Frontal cortex (tissue), 4 donors: Measurements from ENCODE around the gene OR2AE1. TPM values are rescaled to one million over a fixed set of nuclear protein-coding genes. Genes with fewer than 3 reads are reported as not detected.
"Not testable (repeated sequence)": the region's sequence is repeated elsewhere in the genome, so short reads cannot be mapped to it uniquely, and the experiment has no call there.

Experiments used
- DNase-seq, 2 donors: peaks; one replicate each; pipeline ENCODE4 v3.0.0; 2012; ENCODE audit warnings: low spot score in 2 of 2
- FAIRE-seq: peaks from 2 replicates; lab custom pipeline; 2012; peaks lifted over from hg19 to GRCh38; lab: Jason Lieb, UNC
- total RNA-seq: library from RNA; depleted of rRNA; stranded (reverse); fragments of >200 nt; gene quantifications from one replicate; pipeline ENCODE4 v1.2.3, GENCODE V29; 2014
- donor health status: control.
- donor health status: control.
- donor health status: control.

The OR2AE1 gene
- total RNA-seq, result not detected

GRCh38 chr7:99876933-99877332 is at the start of gene OR2AE1:
TSS of gene OR2AE1 (minus strand) at chr7:99877033. CDS start at chr7:99877033, 0 bp downstream.
- DNase-seq (no peak), FAIRE-seq (no peak)

GRCh38 chr7:99926321-99926720 is 49.5 kb upstream of the OR2AE1 start:
- DNase-seq (no peak), FAIRE-seq (no peak)

GRCh38 chr7:99923200-99923599 is 46.4 kb upstream of the OR2AE1 start:
- no peak for DNase-seq
- no peak for FAIRE-seq

- DNase-seq (no peak), FAIRE-seq (no peak)
Measured at GRCh38 chr7:99920149-99920548, 43.3 kb upstream of the OR2AE1 start.

GRCh38 chr7:99919814-99920112 is 42.9 kb upstream of the OR2AE1 start:
- no peak for FAIRE-seq
- DNase-seq, result no peak

- DNase-seq (peak; percentile 88 to 90), FAIRE-seq (no peak)
Measured at GRCh38 chr7:99918959-99919813, 42.4 kb upstream of the OR2AE1 start, which contains the start of gene TRIM4. TSS of gene TRIM4 (minus strand) at chr7:99919530. CDS start at chr7:99919401, 129 bp downstream.

- DNase-seq, result no peak
- FAIRE-seq, result no peak
Measured at GRCh38 chr7:99910976-99911375, 34.1 kb upstream of the OR2AE1 start.

GRCh38 chr7:99901581-99901980 is 24.7 kb upstream of the OR2AE1 start:
- no peak for DNase-seq
- no peak for FAIRE-seq

GRCh38 chr7:99899830-99900519 is 23.1 kb upstream of the OR2AE1 start:
- DNase-seq (no peak), FAIRE-seq (no peak)

GRCh38 chr7:99898836-99899235 is 22.0 kb upstream of the OR2AE1 start:
- DNase-seq (no peak), FAIRE-seq (no peak)

GRCh38 chr7:99898023-99898357 is 21.2 kb upstream of the OR2AE1 start:
- FAIRE-seq, result no peak
- no peak for DNase-seq

GRCh38 chr7:99897322-99898022 is 20.6 kb upstream of the OR2AE1 start:
- DNase-seq (no peak), FAIRE-seq (no peak)

- DNase-seq, result no peak
- FAIRE-seq, result no peak
Measured at GRCh38 chr7:99894738-99895137, 17.9 kb upstream of the OR2AE1 start.

- FAIRE-seq (no peak), DNase-seq (no peak)
Measured at GRCh38 chr7:99893280-99893679, 16.4 kb upstream of the OR2AE1 start.

GRCh38 chr7:99890348-99890747 is 13.5 kb upstream of the OR2AE1 start:
- FAIRE-seq, DNase-seq: not testable (repeated sequence)

GRCh38 chr7:99888366-99888765 is 11.5 kb upstream of the OR2AE1 start:
- not testable (repeated sequence) for FAIRE-seq, DNase-seq

GRCh38 chr7:99881370-99881769 is 4.5 kb upstream of the OR2AE1 start:
- no peak for DNase-seq
- no peak for FAIRE-seq

- no peak for FAIRE-seq
- no peak for DNase-seq
Measured at GRCh38 chr7:99876491-99876890, 342 bp downstream of the OR2AE1 start.

- no peak for DNase-seq
- no peak for FAIRE-seq
Measured at GRCh38 chr7:99868246-99868645, 8.6 kb downstream of the OR2AE1 start.

GRCh38 chr7:99867477-99867876 is 9.4 kb downstream of the OR2AE1 start:
- not testable (repeated sequence) for FAIRE-seq, DNase-seq
